Hippocampal formation (tissue), 2 donors: ENCODE measurements around the gene CYB5R2.
"Not testable (repeated sequence)": the region's sequence is repeated elsewhere in the genome, so short reads cannot be mapped to it uniquely, and the experiment has no call there.

Experiments
- DNase-seq, 2 donors: peaks; one replicate each; lab custom pipeline; 2025; lab: John Stamatoyannopoulos, UW

CYB5R2 gene

GRCh38 chr11:7668911-7669310 is 4.4 kb downstream of the CYB5R2 start:
- peak; percentile 34 to 49 for DNase-seq

GRCh38 chr11:7668464-7668863 is 4.8 kb downstream of the CYB5R2 start:
- DNase-seq, result peak in 1 of 2 donors; percentile 31

DNA sequence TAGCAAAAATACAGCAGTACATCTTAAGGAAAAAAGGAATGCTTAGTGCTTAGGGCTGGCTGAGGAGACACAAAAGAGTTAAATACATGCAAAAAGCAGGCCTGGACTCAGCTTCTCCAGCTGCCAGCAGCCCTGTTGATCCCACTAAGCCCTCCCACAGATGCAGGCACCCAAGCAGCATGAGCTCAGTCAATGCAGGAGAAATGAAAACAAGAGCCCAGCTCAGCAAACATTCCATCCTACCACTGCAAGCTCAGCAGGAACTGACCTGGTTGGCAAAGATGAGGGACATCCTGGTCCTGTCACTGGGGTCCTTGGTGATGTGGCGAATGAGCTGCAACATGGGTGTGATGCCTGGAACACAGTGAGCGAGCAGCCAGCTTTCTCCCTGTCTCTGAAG is 5.8 kb downstream of the CYB5R2 start:
- DNase-seq, result peak; percentile 21 to 35

DNA sequence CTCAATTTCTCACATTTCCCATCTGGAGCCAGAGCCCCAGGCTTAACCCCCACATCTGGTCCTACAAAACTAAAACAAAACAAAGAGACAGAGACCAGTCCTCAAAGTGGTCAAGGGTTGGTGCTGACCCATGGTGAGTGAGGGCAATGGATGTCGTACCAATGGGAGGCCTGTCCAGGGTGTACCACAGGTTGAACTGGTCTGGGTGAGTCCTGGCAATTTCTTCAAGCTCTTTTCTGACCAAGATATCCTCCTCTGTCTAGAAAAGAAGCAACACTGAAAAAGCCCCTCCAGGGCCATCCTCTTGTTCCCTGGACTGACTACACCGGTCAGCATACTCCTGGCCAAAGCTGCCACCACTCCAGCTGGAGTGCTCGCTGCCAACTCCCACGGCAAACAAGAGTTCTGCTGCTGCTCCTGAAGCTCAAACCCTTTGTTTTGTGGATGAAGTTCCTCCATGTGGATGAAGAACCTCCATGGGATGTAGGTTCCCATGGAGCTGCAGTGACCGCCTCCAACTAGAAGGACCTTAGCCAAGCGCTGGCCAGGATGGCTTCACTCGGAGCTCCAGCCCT is 6.9 kb downstream of the CYB5R2 start:
- DNase-seq, result no peak

DNA sequence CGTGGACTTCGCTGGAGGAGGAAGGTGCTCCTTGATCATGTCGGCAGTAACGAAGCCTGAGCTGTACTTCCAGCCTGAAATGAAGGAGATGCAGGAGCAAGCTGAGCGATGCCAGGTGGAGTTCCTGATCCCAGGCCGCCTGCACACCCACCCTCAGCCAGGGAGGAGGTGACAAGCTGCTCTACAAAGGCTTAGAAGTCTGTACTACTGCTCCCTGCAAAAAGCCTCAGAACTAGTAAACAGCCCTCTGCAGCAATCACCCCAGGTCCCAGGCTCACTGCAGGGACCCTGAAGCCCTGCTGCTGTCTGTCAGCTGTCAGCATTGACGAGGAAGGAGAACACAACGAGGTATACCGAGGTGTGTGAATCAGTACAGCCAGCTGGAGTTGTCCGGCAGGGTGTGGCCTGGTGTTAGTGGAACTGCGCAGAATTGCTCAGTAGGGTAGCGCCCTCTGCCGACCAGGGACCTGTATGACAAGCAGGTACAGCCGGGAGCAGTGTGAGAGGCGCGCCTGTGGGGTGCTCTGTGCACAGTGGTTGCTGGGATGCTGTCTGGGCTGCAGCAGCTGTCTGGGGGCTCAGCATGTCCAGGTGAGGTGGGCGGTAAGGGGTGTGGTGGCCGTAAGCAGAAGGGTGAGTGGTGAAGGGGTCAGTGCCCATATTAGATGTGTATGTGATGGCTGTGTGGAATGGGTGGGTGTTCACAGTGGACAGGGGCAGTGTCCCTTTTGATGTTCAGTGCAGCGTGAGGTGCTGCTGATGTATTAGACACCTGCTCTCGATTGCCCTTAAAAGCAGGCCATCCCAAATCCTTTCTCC is 7.6 kb downstream of the CYB5R2 start:
- DNase-seq, result peak; percentile 41 to 62

- no peak for DNase-seq
Observed at GRCh38 chr11:7664867-7665266, 8.4 kb downstream of the CYB5R2 start.

DNA sequence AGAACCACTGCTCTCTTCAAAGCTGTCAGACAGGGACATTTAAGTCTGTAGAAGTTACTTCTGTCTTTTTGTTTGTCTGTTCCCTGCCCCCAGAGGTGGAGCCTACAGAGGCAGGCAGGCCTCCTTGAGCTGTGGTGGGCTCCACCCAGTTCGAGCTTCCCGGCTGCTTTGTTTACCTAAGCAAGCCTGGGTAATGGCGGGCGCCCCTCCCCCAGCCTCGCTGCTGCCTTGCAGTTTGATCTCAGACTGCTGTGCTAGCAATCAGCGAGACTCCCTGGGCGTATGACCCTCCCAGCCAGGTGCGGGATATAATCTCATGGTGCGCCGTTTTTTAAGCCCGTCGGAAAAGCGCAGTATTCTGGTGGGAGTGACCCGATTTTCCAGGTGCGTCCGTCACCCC is 9.8 kb downstream of the CYB5R2 start:
- not testable (repeated sequence) for DNase-seq

GRCh38 chr11:7657306-7658025 is 15.8 kb downstream of the CYB5R2 start:
- peak; percentile 71 to 83 for DNase-seq

- no peak for DNase-seq
Observed at GRCh38 chr11:7656704-7657103, 16.6 kb downstream of the CYB5R2 start.

DNA sequence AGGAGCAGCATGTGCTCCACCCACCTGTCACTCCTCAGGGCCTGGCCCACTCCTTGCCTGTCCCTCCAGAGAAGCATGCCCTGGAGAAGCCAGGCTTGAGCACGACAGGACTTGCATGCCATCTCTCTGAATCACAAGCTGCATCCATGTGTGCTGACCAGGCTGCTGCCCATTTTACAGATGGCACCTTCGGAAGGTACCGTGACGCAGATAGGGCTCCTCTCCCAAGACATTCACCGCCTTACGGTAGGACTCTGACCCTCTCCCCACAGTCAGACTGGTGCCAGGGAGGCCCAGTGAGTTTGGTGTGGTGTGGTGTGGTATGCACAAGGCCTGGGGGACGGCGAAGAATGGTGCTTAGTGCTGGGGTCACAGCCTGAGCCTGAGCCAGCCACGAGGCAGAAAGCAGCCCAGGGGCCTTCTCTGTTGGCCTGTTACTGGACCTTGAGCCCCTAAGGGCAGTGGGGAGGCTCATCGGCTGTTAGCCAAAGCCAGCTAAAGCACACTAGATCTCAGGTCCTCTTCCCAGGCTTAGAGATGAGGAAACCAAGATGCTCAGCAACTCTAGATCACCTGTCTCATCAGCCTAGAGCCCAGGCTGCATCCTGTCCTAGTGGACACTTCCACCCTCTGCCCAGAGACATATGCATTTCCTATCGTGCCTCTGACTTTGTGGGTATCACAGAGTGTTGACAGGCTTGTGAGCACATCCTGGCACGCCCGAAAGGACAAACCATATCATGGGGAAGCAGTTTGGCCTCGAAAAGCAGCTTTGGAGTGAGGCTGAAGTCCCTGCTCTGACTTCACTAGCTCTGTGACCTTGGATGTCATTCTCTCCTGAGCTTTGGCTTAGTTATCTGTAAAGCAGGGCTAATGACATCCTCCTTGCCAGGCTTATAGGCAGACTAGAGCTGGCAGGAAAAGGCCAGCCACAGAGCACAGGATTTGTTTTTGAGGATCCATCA is 17.8 kb downstream of the CYB5R2 start:
- no peak for DNase-seq

GRCh38 chr11:7654195-7654705 is 19.1 kb downstream of the CYB5R2 start:
- no peak for DNase-seq

GRCh38 chr11:7651700-7652099 is 21.6 kb downstream of the CYB5R2 start:
- DNase-seq, result peak; percentile 68 to 88

DNA sequence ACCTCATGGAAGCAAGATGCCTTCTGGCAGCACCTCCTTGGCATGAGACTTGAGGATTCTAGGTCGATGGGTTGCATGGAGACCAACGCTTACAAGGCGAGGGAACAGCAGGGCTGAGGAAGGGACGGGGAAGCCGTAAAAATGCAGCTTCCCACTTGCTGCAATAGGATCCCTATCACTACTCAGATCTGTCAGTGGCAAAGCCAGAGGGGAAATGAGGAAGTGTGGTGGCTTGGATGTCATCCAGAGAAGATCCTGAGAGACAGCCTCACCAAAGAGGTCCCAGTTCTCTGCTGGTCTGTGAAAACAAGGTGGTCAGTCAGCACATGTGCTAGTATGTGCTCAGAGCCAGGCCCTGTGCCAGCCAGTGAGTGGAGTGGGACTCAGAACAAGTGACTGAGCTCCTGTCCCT is 22.2 kb downstream of the CYB5R2 start:
- peak in 1 of 2 donors; percentile 51 for DNase-seq

- DNase-seq, result no peak
Observed at GRCh38 chr11:7648264-7648663, 25.0 kb downstream of the CYB5R2 start.

GRCh38 chr11:7646866-7647265 is 26.4 kb downstream of the CYB5R2 start:
- no peak for DNase-seq

DNA sequence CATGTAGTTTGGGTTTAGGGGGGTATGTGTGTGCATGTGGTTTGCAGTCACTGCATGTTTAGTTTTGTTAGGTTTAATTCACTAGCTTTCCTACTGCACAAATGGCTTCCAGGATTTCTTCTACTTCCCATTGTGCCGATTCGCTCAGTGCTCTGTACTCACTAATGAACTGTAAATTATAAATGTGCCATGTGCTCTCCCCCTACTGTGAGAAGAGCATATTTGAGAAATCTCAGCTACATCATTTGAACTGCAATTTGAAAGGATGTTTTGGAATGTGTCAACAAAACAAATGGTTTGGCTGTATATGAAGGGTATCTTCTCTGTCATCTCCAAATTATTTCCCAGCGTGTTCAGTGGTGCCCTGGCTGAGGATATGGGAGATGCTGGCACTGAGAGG is 28.1 kb downstream of the CYB5R2 start:
- DNase-seq, result no peak

DNA sequence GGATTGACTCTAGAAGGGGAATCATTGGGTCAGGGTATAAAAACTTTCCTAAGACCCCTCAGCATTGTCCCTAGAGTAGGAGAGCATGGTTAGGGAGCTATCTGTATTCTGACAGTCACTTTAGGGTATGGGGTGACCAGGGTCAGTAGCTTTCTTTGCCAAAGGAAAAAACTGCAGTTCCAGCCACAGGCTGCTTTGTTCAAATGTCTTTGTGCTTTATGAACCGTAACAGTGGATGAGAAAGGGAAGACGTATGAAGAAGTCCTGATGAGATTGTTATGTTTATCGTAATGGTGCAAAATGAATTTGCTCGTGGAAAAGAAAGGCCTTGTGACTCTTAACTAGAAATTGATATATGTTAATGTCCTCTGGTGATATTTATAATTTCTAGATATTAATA is 30.0 kb downstream of the CYB5R2 start:
- DNase-seq, result no peak

DNA sequence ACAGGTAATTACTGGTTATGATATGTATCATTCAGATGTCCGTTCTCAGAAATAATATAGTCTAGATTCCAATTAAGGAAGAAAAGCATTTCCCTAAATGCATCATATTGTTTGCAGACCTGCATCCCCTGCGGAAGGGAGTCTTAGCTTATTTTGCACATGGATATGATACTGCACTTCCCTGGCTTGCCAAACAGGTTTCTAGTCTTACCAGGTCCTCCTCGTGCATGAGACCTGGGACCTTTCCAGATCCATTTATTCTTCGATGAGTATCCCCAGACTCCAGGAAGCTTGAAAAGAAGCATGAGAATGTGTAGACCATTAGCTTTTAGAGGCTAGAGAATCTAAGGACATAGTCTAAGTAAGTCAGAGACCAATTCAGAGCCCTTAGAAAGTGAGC is 30.6 kb downstream of the CYB5R2 start:
- DNase-seq, result no peak

GRCh38 chr11:7640816-7641215 is 32.5 kb downstream of the CYB5R2 start:
- DNase-seq, result no peak

GRCh38 chr11:7639643-7640025 is 33.7 kb downstream of the CYB5R2 start:
- DNase-seq, result no peak
